GM12891 (cell line): ENCODE data around the gene TFIP11.

ENCODE experiments used
- POLR2A ChIP-seq: IDR thresholded peaks from 2 replicates; pipeline ENCODE4 v1.6.1; 2011; ENCODE audit warnings: low read depth, low read length, control low read depth
- POLR2AphosphoS5 ChIP-seq: IDR thresholded peaks from 2 replicates; pipeline ENCODE4 v1.6.1; 2011; ENCODE audit warnings: low read depth, low read length, control low read depth
- POU2F2 ChIP-seq: IDR thresholded peaks from 2 replicates; pipeline ENCODE4 v1.6.1; 2011; ENCODE audit warnings: low read depth, mild to moderate bottlenecking, control low read depth, low read length, moderate library complexity
- SPI1 ChIP-seq: IDR thresholded peaks from 2 replicates; pipeline ENCODE4 v1.6.1; 2011; ENCODE audit warnings: low read depth, low read length, control low read depth
- TAF1 ChIP-seq: IDR thresholded peaks from 2 replicates; pipeline ENCODE4 v1.6.1; 2011; ENCODE audit warnings: low read depth, low read length, control low read depth

GRCh38 chr22:26522592-26522991 is 10.3 kb upstream of the TFIP11 start:
- TF ChIP-seq POLR2A: no peak
- TF ChIP-seq POU2F2: no peak
- TF ChIP-seq POLR2AphosphoS5: no peak
- TF ChIP-seq TAF1: no peak
- TF ChIP-seq SPI1: no peak
